LNCaP clone FGC (cell line): ENCODE measurements around the gene GBE1.
"Not testable (repeated sequence)": the region's sequence is repeated elsewhere in the genome, so short reads cannot be mapped to it uniquely, and the experiment has no call there.

Experiments used
- DNase-seq: peaks from one replicate; pipeline ENCODE4 v3.0.0-alpha.2; 2011; ENCODE audit warnings: low read depth
- H3K4me3 ChIP-seq: 2 replicates; pipeline ENCODE4 v1.5.1; 2011; ENCODE audit warnings: mild to moderate bottlenecking, low read depth, low read length, control low read depth
- TF ChIP-seq, protein P1 (sequence below): IDR thresholded peaks from 2 replicates; pipeline ENCODE4 v1.5.1; 2012; ENCODE audit warnings: mild to moderate bottlenecking; ENCODE audit not compliant: control insufficient read depth, insufficient read depth; ENCODE audit errors: extremely low read depth

The GBE1 gene

DNA sequence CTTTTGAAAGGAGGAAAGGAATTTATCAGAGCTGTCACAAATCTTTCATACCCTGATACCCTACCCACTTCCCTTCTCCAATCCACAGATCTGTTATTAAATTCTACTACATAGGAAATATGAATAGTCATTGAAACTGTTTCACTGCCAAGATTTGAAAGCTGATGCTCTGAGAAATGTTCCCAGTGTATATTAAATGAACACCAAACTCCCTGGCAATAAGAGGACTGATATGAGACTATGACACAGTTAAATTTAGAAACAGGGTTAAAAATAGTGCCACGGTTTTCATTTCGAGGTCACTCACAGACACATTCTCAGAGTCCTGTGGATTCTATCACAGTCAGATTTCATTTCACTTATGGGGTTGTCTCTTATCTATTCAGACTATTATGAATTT, 27.2 kb upstream of the GBE1 start:
- DNase-seq, result no peak
- H3K4me3 ChIP-seq, result no peak overlapping the region
- TF ChIP-seq, protein P1, sequence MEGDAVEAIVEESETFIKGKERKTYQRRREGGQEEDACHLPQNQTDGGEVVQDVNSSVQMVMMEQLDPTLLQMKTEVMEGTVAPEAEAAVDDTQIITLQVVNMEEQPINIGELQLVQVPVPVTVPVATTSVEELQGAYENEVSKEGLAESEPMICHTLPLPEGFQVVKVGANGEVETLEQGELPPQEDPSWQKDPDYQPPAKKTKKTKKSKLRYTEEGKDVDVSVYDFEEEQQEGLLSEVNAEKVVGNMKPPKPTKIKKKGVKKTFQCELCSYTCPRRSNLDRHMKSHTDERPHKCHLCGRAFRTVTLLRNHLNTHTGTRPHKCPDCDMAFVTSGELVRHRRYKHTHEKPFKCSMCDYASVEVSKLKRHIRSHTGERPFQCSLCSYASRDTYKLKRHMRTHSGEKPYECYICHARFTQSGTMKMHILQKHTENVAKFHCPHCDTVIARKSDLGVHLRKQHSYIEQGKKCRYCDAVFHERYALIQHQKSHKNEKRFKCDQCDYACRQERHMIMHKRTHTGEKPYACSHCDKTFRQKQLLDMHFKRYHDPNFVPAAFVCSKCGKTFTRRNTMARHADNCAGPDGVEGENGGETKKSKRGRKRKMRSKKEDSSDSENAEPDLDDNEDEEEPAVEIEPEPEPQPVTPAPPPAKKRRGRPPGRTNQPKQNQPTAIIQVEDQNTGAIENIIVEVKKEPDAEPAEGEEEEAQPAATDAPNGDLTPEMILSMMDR, result no peak

DNA sequence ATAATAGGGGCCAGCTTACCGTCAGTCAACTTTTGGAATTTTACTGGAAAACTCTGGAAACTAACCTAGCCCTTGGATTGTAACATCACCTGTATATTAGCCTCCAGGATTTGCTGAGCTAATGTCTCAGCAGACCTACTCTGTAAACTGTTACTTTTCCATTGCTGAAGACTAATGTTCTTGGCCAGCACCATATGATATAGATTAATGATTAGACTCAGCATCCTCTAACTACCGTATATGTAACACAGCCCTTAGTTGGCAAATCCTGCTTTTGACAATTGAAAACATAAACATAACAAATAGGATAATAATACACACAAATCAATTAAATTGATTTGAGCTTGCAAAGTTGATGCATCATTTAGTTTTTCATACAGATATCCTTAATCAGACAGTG, 26.6 kb upstream of the GBE1 start:
- no peak for DNase-seq
- TF ChIP-seq, protein P1, result no peak
- no peak overlapping the region for H3K4me3 ChIP-seq

DNA sequence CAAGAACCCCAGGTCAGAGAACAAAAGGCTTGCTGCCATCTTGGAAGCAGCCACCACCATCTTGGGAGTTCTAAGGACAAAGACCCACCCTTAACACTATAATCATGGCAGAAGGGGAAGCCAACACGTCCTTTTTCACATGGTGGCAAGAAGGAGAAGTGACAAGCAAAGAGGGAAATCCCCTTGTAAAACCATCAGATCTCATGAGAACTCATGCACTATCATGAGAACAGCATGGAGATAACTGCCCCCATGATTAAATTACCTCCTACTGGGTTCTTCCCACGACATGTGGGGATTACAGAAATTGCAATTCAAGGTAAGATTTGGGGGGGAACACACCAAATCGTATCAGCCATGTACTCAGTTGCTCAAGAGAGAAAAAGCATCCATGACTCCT, 21.1 kb upstream of the GBE1 start:
- no peak overlapping the region for H3K4me3 ChIP-seq
- no peak for DNase-seq
- TF ChIP-seq, protein P1, result no peak

DNA sequence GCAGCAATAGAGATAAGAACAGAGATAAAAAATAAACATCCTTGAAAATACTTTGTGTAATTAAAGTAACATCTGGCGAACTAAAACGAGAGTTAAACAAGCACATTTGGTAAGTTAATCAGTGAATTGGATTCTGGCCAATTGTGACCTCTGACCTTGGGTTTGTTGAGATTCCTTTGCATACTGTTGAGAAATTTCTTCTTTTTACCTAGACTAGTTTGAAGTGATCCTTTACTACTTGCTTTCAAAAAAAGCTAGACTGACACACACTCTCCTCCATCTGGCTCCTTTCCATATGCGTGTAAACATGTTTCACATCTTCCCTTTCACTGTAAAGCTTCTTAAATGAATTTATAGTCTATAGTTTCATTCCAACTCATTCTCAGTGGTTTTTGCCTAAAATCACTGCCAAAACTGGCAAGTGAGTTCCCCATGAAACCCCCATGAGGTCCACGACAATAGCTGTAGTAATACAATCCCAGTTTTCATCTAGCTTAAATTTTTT, 17.3 kb upstream of the GBE1 start:
- H3K4me3 ChIP-seq, result no peak overlapping the region
- DNase-seq, result no peak
- TF ChIP-seq, protein P1, result no peak

DNA sequence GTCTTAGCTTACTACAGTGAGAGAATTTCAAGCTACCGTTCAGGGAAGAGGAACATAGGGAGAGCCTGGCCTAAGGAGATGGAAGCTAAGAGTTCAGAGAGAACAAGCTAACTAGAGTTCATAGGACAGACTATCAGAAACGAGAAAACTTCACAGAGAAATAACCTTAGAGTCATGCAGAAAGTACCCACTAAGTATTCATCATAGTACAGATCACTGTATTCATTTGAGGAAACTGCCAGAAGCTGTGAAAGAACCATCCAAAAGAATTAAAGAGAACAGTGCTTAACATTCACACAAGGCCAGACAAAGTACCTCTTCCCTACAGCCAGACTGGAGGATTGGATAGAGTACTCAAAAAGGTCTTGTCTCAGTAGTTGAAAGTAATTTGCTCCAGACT, 15.2 kb upstream of the GBE1 start:
- no peak for DNase-seq
- H3K4me3 ChIP-seq, result no peak overlapping the region
- TF ChIP-seq, protein P1, result no peak

DNA sequence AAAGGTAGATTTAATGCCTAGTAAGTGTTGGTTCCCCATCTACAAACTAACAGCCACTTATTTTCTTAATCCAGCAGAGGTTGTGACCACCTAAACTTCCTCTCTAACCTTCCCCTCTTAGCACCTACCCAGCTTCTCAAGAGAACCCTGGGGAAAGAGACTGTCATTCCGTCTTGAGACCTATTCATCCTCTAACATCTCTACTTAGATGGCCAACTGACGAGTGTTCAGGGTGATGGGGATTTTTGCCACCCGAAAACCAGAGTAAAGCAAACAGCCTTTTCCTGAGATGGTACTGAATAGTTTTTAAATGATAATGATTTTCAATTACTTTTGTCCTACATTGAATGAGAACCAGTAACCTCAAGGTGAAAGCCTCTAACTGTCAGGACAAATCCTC, 9.3 kb upstream of the GBE1 start:
- DNase-seq, result no peak
- H3K4me3 ChIP-seq, result no peak overlapping the region
- TF ChIP-seq, protein P1, result no peak

DNA sequence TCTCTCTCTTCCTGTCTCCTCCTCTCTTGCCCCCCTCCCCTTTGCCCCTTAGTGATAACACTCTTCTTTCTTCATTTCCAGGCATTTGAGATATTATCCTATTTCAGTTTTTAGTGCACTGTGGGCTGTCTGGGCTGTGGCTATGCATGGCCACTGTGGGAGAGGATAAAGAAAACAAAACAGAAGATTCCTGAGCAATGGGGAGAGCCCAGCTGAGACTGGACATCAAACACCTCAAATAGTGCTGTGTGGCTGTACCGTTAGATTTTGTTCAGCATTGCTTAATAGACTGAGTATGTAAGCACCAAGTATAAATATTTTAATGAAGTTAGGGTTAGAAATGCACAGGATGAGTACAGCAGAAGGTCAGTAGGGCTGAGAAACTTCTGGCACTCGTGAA, 7.9 kb upstream of the GBE1 start:
- TF ChIP-seq, protein P1, result no peak
- H3K4me3 ChIP-seq, result no peak overlapping the region
- DNase-seq, result no peak

DNA sequence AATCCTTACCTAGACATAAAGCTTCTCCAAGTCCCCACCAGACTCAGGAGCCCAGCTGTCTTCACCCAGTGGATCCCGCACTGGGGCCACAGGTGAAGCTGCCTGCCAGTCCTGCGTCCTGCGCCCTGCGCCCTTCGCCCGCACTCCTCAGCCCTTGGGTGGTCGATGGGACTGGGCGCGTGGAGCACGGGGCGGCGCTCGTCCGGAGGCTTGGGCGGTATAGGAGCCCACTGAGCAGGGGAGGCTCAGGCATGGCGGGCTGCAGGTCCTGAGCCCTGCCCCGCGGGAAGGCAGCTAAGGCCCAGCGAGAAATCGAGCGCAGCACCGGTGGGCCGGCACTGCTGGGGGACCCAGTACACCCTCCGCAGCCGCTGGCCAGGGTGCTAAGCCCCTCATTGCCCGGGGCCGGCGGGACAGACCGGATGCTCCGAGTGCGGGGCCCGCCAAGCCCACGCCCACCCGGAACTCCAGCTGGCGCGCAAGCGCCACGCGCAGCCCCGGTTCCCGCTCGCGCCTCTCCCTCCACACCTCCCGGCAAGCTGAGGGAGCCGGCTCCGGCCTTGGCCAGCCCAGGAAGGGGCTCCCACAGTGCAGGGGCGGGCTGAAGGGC, 5.9 kb upstream of the GBE1 start:
- not testable (repeated sequence) for DNase-seq, H3K4me3 ChIP-seq
